HG03378 (cell line): Measurements from ENCODE around the gene SMC1A.

ENCODE experiments used
- ATAC-seq: cut with Tn5 transposase; IDR thresholded peaks from one replicate; pipeline ENCODE4 v1.9.1; 2021; ENCODE audit warnings: mild to moderate bottlenecking, moderate library complexity; ENCODE audit not compliant: unreplicated experiment

Gene SMC1A

GRCh38 chrX:53354669-53355068 lies 67.8 kb downstream of the SMC1A start:
- no peak for ATAC-seq

- ATAC-seq = no peak
Observed at GRCh38 chrX:53347948-53348347, 74.5 kb downstream of the SMC1A start.

DNA sequence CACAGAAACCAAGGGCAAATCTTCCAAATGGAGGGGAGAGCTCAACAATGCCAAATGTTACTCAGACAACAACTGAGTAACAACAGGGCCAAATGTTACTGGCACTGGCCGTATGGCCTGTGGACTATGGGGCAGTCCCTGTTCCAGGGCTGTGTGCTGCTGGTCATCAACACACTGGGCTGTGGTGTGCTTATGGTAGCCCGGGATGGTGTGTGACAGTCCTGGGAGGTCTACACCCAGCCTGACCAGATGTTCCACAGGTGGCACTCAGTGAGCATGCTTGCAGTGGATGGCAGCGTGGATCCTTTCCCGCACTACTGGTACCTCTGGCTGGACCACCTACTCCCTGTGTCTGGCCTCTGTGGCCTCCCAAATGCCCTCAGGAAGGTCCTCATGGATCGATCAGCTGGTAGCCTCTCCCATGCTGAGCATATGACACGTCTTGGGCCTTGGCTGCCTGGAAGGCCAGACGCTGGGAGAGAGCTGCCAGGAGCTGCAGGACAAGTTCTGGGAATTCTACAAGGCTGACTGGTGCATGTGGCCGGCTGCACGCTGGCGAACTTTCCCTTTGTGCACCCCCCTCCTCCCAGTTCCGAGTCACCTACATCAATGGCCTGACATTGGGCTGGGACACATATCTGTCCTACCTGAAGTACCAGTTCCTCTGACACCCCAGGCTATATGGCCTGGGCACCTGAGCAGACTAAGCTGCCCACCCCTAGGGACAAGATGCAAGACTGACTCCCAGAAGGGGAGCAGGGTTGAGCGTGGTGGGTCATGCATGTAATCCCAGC lies 81.4 kb downstream of the SMC1A start:
- no peak for ATAC-seq

DNA sequence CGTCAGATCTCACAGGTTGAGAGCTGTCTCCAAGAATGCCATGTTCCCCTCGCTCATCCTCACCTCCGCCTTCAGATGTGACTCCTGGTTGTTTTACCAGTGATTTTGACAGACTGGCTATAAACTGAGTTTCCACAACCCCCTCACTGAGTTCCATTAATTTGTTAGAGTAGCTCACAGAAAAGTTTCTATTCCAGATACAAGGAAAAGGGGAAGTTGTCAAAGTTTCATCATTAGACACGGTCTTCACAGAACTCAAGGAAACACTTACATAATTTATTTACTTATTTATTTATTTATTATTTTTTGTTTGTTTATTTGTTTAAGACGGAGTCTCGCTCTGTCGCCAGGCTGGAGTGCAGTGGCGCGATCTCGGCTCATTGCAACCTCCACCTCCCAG lies 85.4 kb downstream of the SMC1A start:
- no peak for ATAC-seq

- ATAC-seq = no peak
Observed at GRCh38 chrX:53333853-53334252, 88.6 kb downstream of the SMC1A start.

DNA sequence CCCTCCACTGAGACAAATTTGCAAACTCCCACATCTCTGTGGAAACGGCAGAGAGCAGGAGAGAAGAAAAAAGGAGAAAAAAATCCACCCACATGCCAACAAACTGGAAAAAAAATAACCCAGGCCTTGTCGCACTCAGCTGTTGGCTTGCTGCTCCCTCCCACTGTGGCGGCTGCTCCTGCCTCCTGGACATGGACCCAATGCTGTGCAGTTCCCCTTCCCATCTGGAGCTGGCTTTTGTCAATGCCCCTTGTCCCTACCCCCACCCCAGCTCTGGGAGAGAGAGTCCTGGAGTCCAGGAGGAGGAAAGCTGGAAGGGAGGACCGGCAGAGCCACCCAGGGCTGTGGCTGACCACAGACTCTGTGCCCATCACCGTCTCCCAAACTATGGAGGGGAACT lies 90.2 kb downstream of the SMC1A start:
- ATAC-seq = no peak

DNA sequence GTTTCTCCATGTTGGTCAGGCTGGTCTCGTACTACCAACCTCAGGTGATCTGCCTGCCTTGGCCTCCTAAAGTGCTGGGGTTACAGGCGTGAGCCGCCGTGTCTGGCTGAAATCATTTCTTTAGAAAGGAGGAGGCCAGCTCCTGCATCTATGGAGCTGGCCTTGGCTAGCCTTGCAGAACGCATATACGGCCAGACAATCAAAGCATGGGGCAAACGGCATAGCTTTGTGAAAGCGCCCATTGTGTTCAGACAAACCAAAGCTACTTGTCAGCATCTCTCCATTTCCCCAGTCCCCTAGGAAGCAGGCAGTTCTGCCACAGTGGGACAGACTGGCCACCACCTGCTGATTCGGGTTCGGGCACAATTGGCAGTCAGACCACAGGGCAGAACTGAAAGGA lies 92.1 kb downstream of the SMC1A start:
- no peak for ATAC-seq

GRCh38 chrX:53324803-53325202 lies 97.7 kb downstream of the SMC1A start:
- ATAC-seq = no peak
